H1 (cell line): ENCODE data around the gene CPZ. TPM values are rescaled to one million over a fixed set of nuclear protein-coding genes. Genes with fewer than 3 reads are reported as not detected.

Experiments
- CTCF ChIA-PET: fragments of 300-600 bp; sonication (Branson Sonifier 250); formaldehyde crosslinking; loops from one replicate; lab custom pipeline; 2021; ENCODE audit not compliant: partially characterized antibody; lab: Charles Lee
- POLR2A ChIA-PET: fragments of 300-600 bp; sonication (Branson Sonifier 250); formaldehyde crosslinking; loops from one replicate; lab custom pipeline; 2021; ENCODE audit warnings: inconsistent platforms; ENCODE audit not compliant: partially characterized antibody; lab: Charles Lee
- DNase-seq, 2 experiments: peaks; one replicate each; pipeline versions ENCODE4 v3.0.0 to v3.0.0-alpha.2; 2010 to 2022; ENCODE audit warnings: low spot score in 2 of 2, low read depth in 1 of 2, mixed read lengths in 1 of 2
- FAIRE-seq: peaks from 2 replicates; lab custom pipeline; 2011; peaks lifted over from hg19 to GRCh38; lab: Jason Lieb, UNC
- H2AFZ ChIP-seq: 2 replicates; pipeline ENCODE4 v1.8.1; 2012; ENCODE audit warnings: low read length, inconsistent platforms
- H2AK5ac ChIP-seq: 2 replicates; pipeline ENCODE4 v1.6.1; 2013; ENCODE audit warnings: low read depth, low read length
- H2BK120ac ChIP-seq: replicated peaks from 2 replicates; pipeline ENCODE3; 2013; ENCODE audit warnings: low read depth, low read length, inconsistent platforms
- H2BK12ac ChIP-seq: 2 replicates; pipeline ENCODE4 v1.6.1; 2013; ENCODE audit warnings: low read depth, low read length
- H2BK15ac ChIP-seq: 2 replicates; pipeline ENCODE4 v1.6.1; 2013; ENCODE audit warnings: low read length
- H2BK20ac ChIP-seq: 2 replicates; pipeline ENCODE4 v1.6.1; 2013; ENCODE audit warnings: low read length
- H2BK5ac ChIP-seq: 2 replicates; pipeline ENCODE4 v1.6.1; 2013; ENCODE audit warnings: low read depth, low read length
- H3K14ac ChIP-seq: 2 replicates; pipeline ENCODE4 v1.6.1; 2013; ENCODE audit warnings: inconsistent platforms; ENCODE audit not compliant: insufficient read length
- H3K18ac ChIP-seq: 2 replicates; pipeline ENCODE4 v1.6.1; 2013; ENCODE audit warnings: low read length; ENCODE audit errors: extremely low read depth
- H3K23ac ChIP-seq: 2 replicates; pipeline ENCODE4 v1.6.1; 2013; ENCODE audit warnings: inconsistent platforms; ENCODE audit not compliant: insufficient read length
- H3K23me2 ChIP-seq: 2 replicates; pipeline ENCODE4 v1.6.1; 2013; ENCODE audit warnings: low read depth, low read length
- H3K27ac ChIP-seq: 2 replicates; pipeline ENCODE4 v1.6.1; 2011; ENCODE audit warnings: low read depth, low read length, inconsistent platforms
- H3K27me3 ChIP-seq, 4 experiments: replicated peaks in 1 of 4; 1 replicate in 1 of 4; 2 replicates in 3 of 4; pipeline versions ENCODE4 v1.6.1 to v1.8.1; 2011 to 2013; ENCODE audit warnings: low read length in 3 of 4, mild to moderate bottlenecking in 3 of 4, inconsistent platforms in 2 of 4, mixed read lengths in 2 of 4, moderate library complexity in 1 of 4; ENCODE audit not compliant: control insufficient read depth in 3 of 4, insufficient read depth in 3 of 4; ENCODE audit errors: extremely low read depth in 1 of 4
- H3K36me3 ChIP-seq, 4 experiments: 2 replicates each; pipeline versions ENCODE4 v1.6.1 to v1.8.1; 2011 to 2013; ENCODE audit warnings: mild to moderate bottlenecking in 4 of 4, low read length in 3 of 4, moderate library complexity in 2 of 4, control low read depth in 1 of 4, inconsistent platforms in 1 of 4; ENCODE audit not compliant: insufficient read depth in 4 of 4, control insufficient read depth in 2 of 4
- H3K4ac ChIP-seq: replicated peaks from 2 replicates; pipeline ENCODE3; 2013; ENCODE audit warnings: low read length, low read depth, mixed read lengths, inconsistent platforms; ENCODE audit not compliant: insufficient read length
- H3K4me1 ChIP-seq, 4 experiments: replicated peaks in 1 of 4; 1 replicate in 1 of 4; 2 replicates in 3 of 4; pipeline versions ENCODE4 v1.6.1 to v1.8.1; 2011 to 2013; ENCODE audit warnings: low read length in 3 of 4, inconsistent platforms in 2 of 4, mixed read lengths in 1 of 4; ENCODE audit not compliant: insufficient read depth in 4 of 4, control insufficient read depth in 3 of 4
- H3K4me2 ChIP-seq, 2 experiments: 2 replicates each; pipeline versions ENCODE4 v1.6.1 to v1.8.1; 2011 to 2013; ENCODE audit warnings: low read depth in 2 of 2, low read length in 2 of 2, control low read depth in 1 of 2, inconsistent platforms in 1 of 2, mild to moderate bottlenecking in 1 of 2; ENCODE audit not compliant: insufficient read depth in 1 of 2
- H3K4me3 ChIP-seq, 4 experiments: fragments of 200-600, 300-600 bp in 1 of 4; sonication (generic), shearing (Covaris generic), sonication (Bioruptor Twin) in 1 of 4; 2 replicates each; pipeline versions ENCODE4 v1.5.1 to v1.8.1; 2011 to 2016; ENCODE audit warnings: low read length in 4 of 4, low read depth in 3 of 4, control low read depth in 2 of 4, inconsistent platforms in 2 of 4, mild to moderate bottlenecking in 2 of 4, mixed read lengths in 1 of 4, moderate library complexity in 1 of 4; ENCODE audit not compliant: insufficient read depth in 2 of 4; ENCODE audit errors: extremely low read depth in 1 of 4
- H3K56ac ChIP-seq: replicated peaks from 2 replicates; pipeline ENCODE3; 2013; ENCODE audit warnings: low read depth, mild to moderate bottlenecking, mixed read lengths, low read length, inconsistent platforms; ENCODE audit not compliant: insufficient read length
- H3K79me1 ChIP-seq: 2 replicates; pipeline ENCODE4 v1.6.1; 2013; ENCODE audit warnings: low read depth, low read length, control low read depth
- H3K79me2 ChIP-seq, 2 experiments: 2 replicates each; pipeline versions ENCODE4 v1.6.1 to v1.8.1; 2012 to 2013; ENCODE audit warnings: low read length in 2 of 2, mild to moderate bottlenecking in 2 of 2, inconsistent platforms in 1 of 2; ENCODE audit not compliant: insufficient read depth in 2 of 2, control insufficient read depth in 1 of 2
- H3K9ac ChIP-seq, 4 experiments: replicated peaks in 1 of 4; 1 replicate in 1 of 4; 2 replicates in 3 of 4; pipeline versions ENCODE4 v1.6.1 to v1.8.1; 2011 to 2013; ENCODE audit warnings: low read depth in 3 of 4, low read length in 3 of 4, control low read depth in 2 of 4, mild to moderate bottlenecking in 2 of 4, moderate library complexity in 2 of 4, inconsistent platforms in 1 of 4; ENCODE audit errors: extremely low read depth in 1 of 4
- H3K9me3 ChIP-seq, 2 experiments: 2 replicates each; pipeline versions ENCODE4 v1.6.1 to v1.8.1; 2012 to 2013; ENCODE audit warnings: mild to moderate bottlenecking in 2 of 2, moderate library complexity in 2 of 2, control low read depth in 1 of 2, inconsistent platforms in 1 of 2, low read depth in 1 of 2, low read length in 1 of 2, mixed read lengths in 1 of 2; ENCODE audit not compliant: insufficient read depth in 2 of 2
- H4K20me1 ChIP-seq, 2 experiments: replicated peaks in 1 of 2; 2 replicates each; pipeline versions ENCODE3 to v1.8.1; 2011 to 2013; ENCODE audit warnings: inconsistent platforms in 2 of 2, low read length in 2 of 2, mild to moderate bottlenecking in 1 of 2; ENCODE audit not compliant: insufficient read depth in 2 of 2, control insufficient read depth in 1 of 2
- H4K5ac ChIP-seq: 2 replicates; pipeline ENCODE4 v1.6.1; 2013; ENCODE audit warnings: low read length, low read depth, mixed read lengths, inconsistent platforms; ENCODE audit not compliant: insufficient read length
- H4K8ac ChIP-seq: 2 replicates; pipeline ENCODE4 v1.8.0; 2013; ENCODE audit warnings: mild to moderate bottlenecking, moderate library complexity, low read length, inconsistent platforms; ENCODE audit not compliant: insufficient read depth; ENCODE audit errors: extremely low read depth
- H4K91ac ChIP-seq: replicated peaks from 2 replicates; pipeline ENCODE3; 2013; ENCODE audit warnings: low read length, mixed read lengths, inconsistent platforms; ENCODE audit not compliant: insufficient read length
- BCL11A ChIP-seq, 2 experiments: IDR thresholded peaks; one replicate each; pipeline ENCODE4 v1.6.1; 2011; ENCODE audit warnings: low read depth in 2 of 2, low read length in 2 of 2, mild to moderate bottlenecking in 2 of 2
- CBX5 ChIP-seq: fragments of 300-800, 300-1000 bp; sonication (generic); IDR thresholded peaks from 2 replicates; pipeline ENCODE4 v1.7.1; 2016; ENCODE audit warnings: antibody characterized with exemption, low read length, low read depth
- CHD1 ChIP-seq: IDR thresholded peaks from 2 replicates; pipeline ENCODE4 v1.6.1; 2012; ENCODE audit warnings: low read depth, low read length, improper control_type of control experiment
- CREB1 ChIP-seq: IDR thresholded peaks from 2 replicates; pipeline ENCODE4 v1.6.1; 2012; ENCODE audit warnings: inconsistent platforms
- GABPA ChIP-seq: IDR thresholded peaks from 2 replicates; pipeline ENCODE4 v1.6.1; 2011; ENCODE audit warnings: mild to moderate bottlenecking, low read length, moderate library complexity, borderline replicate concordance; ENCODE audit not compliant: insufficient read depth
- HDAC2 ChIP-seq, 2 experiments: fragments of 300-600 bp in 1 of 2; sonication (generic) in 1 of 2; IDR thresholded peaks; 2 replicates each; pipeline ENCODE4 v1.6.1; 2011 to 2012; ENCODE audit warnings: low read depth in 2 of 2, low read length in 2 of 2, mild to moderate bottlenecking in 2 of 2, moderate library complexity in 2 of 2, borderline replicate concordance in 1 of 2, inconsistent platforms in 1 of 2
- JUND ChIP-seq: IDR thresholded peaks from 2 replicates; pipeline ENCODE4 v1.6.1; 2011; ENCODE audit warnings: mild to moderate bottlenecking, improper control_type of control experiment, low read length
- PHF8 ChIP-seq: fragments of 200-600 bp; sonication (generic); conservative IDR thresholded peaks from 2 replicates; pipeline ENCODE4 v1.7.1; 2012; ENCODE audit warnings: low read depth, mild to moderate bottlenecking, inconsistent platforms, low read length, moderate library complexity
- RAD21 ChIP-seq, 2 experiments: IDR thresholded peaks in 1 of 2; conservative IDR thresholded peaks in 1 of 2; 2 replicates each; pipeline ENCODE4 v1.6.1; 2011; ENCODE audit warnings: low read depth in 2 of 2, low read length in 2 of 2, improper control_type of control experiment in 1 of 2, inconsistent platforms in 1 of 2, mild to moderate bottlenecking in 1 of 2, moderate library complexity in 1 of 2
- SIX5 ChIP-seq: IDR thresholded peaks from 2 replicates; pipeline ENCODE4 v1.6.1; 2011; ENCODE audit warnings: mild to moderate bottlenecking, low read depth, low read length
- SP1 ChIP-seq: IDR thresholded peaks from 2 replicates; pipeline ENCODE4 v1.6.1; 2011; ENCODE audit warnings: low read depth, low read length
- TAF1 ChIP-seq: IDR thresholded peaks from 2 replicates; pipeline ENCODE4 v1.6.1; 2011; ENCODE audit warnings: mild to moderate bottlenecking, low read depth, low read length
- TEAD4 ChIP-seq: IDR thresholded peaks from 2 replicates; pipeline ENCODE4 v1.6.1; 2012; ENCODE audit warnings: low read depth, low read length, inconsistent platforms, mixed read lengths
- WGBS, 2 experiments: shearing (Covaris generic) in 1 of 2; methylation state at CpG; one replicate each; pipeline versions ENCODE4 v1.1.6 to v1.1.7; 2013 to 2015; ENCODE audit warnings: low lambda C conversion rate in 2 of 2, mixed read lengths in 2 of 2, inconsistent platforms in 1 of 2, low coverage in 1 of 2, missing lambda C conversion rate in 1 of 2; ENCODE audit not compliant: insufficient replicate concordance in 2 of 2, insufficient coverage in 1 of 2, insufficient read length in 1 of 2; ENCODE audit errors: extremely low coverage in 1 of 2, missing lambda C conversion rate in 1 of 2; 5-methylcytosine and 5-hydroxymethylcytosine counted together
- polyA plus RNA-seq, 7 experiments: library from polyadenylated mRNA; depleted of rRNA in 3 of 7; stranded (reverse) in 5 of 7; unstranded in 2 of 7; fragments of >200 nt in 5 of 7; fragments of 200-250 nt in 2 of 7; gene quantifications; 1 replicate in 5 of 7; 2 replicates in 1 of 7; 4 replicates in 1 of 7; pipeline versions ENCODE4 v1.2.1 to v1.2.3, GENCODE V29; 2011 to 2013; ENCODE audit warnings: missing spikeins in 2 of 7, mixed read lengths in 2 of 7
- total RNA-seq: library from RNA; stranded (reverse); fragmentation: NEBNext Ultra II Directional; extraction: Animal tissue kit (Norgen Biotek cat#: 25700); gene quantifications from 2 replicates; pipeline ENCODE4 v1.2.1, GENCODE V29; 2021

Gene CPZ
- total and polyA plus RNA-seq, 2 of the 8 experiments (the other 6 are each of a cell fraction or from before 2014, with no cell fraction given), result 28.8 to 40.7 TPM

GRCh38 chr4:8575457-8575856, 17.1 kb upstream of the CPZ start:
- no peak overlapping the region for H4K8ac ChIP-seq
- H3K23ac ChIP-seq, result no peak overlapping the region
- peak overlapping the region; percentile 4; the same call in 1 of the 2 replicates for H2BK5ac ChIP-seq
- no peaks in the 10 kb centered on the region; a peak in 3 of 7 replicates for H3K27me3 ChIP-seq
- H3K79me1 ChIP-seq, result no peaks in the 10 kb centered on the region
- H2BK12ac ChIP-seq, result no peak overlapping the region
- no peak overlapping the region for H4K91ac ChIP-seq
- 0 out of 2 replicates have a peak overlapping the region, but pooled peaks have one; percentile 85 for H2BK15ac ChIP-seq
- no peak overlapping the region for H3K14ac ChIP-seq
- no peak overlapping the region for H2AFZ ChIP-seq
- POLR2A ChIA-PET, result interaction anchor here (1.4 to 2.4 kb wide), 3 partner anchors 15 to 34 kb away, joined by 3 to 8 read pairs (median 4); partner anchors contain the start of gene CPZ
- FAIRE-seq (no peak), DNase-seq (no peak)
- 0 out of 2 replicates have a peak overlapping the region, but pooled peaks have one; percentile 7 for H2AK5ac ChIP-seq
- no peak overlapping the region for H3K4me3 ChIP-seq
- no peak overlapping the region for H3K56ac ChIP-seq
- no peak overlapping the region for H3K4me2 ChIP-seq
- H3K4me1 ChIP-seq, result peaks cover 0 to 21% (median 7%) of the 10 kb centered on the region in 4 experiments; a peak in 6 of 7 replicates
- peaks cover 9% of the 10 kb centered on the region; the same call in 1 of the 2 replicates for H3K23me2 ChIP-seq
- H3K9ac ChIP-seq, result no peak overlapping the region
- H4K5ac ChIP-seq, result no peak overlapping the region
- no peaks in the 10 kb centered on the region for H3K79me2 ChIP-seq
- H3K36me3 ChIP-seq, result no peaks in the 10 kb centered on the region
- CTCF ChIA-PET, result interaction anchor here (0.6 to 1.1 kb wide), 4 partner anchors 9 to 108 kb away, joined by 3 to 4 read pairs (median 3); no protein-coding TSS in a partner anchor
- no peaks in the 10 kb centered on the region for H3K9me3 ChIP-seq
- H4K20me1 ChIP-seq, result peaks cover 0 to 2% of the 10 kb centered on the region in 2 experiments
- no peak overlapping the region for H3K27ac ChIP-seq
- no peak overlapping the region; the same call in 1 of the 2 replicates for H3K18ac ChIP-seq
- WGBS, 2 experiments, result 83% methylated on average over 4 of the region's 4 CpGs; no CpG with 5 or more reads in 1 of the 2 experiments
- H2BK120ac ChIP-seq, result no peak overlapping the region
- peak overlapping the region; percentile 4; the same call in 1 of the 2 replicates for H2BK20ac ChIP-seq
- H3K4ac ChIP-seq, result no peak overlapping the region
- TF ChIP-seq TAF1, result no peak
- TF ChIP-seq SIX5, result no peak
- TF ChIP-seq HDAC2 (IDR thresholded peaks at IDR 0.05; ENCODE audit: borderline replicate concordance in 1 of 2, low read depth in 2 of 2, low read length in 2 of 2), result no peak
- TF ChIP-seq TEAD4, result no peak
- TF ChIP-seq RAD21 (IDR thresholded peaks at IDR 0.05 in 1 of 2, conservative IDR thresholded peaks at IDR 0.05 in 1 of 2; ENCODE audit: low read depth in 2 of 2, low read length in 2 of 2), result no peak
- no peak for TF ChIP-seq BCL11A (IDR thresholded peaks at IDR 0.05; ENCODE audit: low read depth in 2 of 2, low read length in 2 of 2)
- TF ChIP-seq SP1, result no peak
- TF ChIP-seq JUND, result no peak
- no peak for TF ChIP-seq PHF8
- TF ChIP-seq CREB1, result no peak
- no peak for TF ChIP-seq CHD1
- TF ChIP-seq CBX5, result no peak
- TF ChIP-seq GABPA, result no peak
